A673 (cell line): ENCODE results near the gene MVD.

Experiments
- CTCF ChIP-seq: fragments of 300-800, 200-600 bp; sonication (generic); conservative IDR thresholded peaks from 2 replicates; pipeline ENCODE4 v1.5.1; 2017; ENCODE audit warnings: low read depth, mild to moderate bottlenecking, antibody characterized with exemption, low read length, moderate library complexity, mixed read lengths
- EZH2 ChIP-seq: fragments of 200-600 bp; sonication (generic); IDR thresholded peaks from 2 replicates; pipeline ENCODE4 v1.6.1; 2017; ENCODE audit warnings: borderline replicate concordance, low read depth, mild to moderate bottlenecking, mixed read lengths, antibody characterized with exemption, low read length; ENCODE audit not compliant: poor library complexity, severe bottlenecking

- TF ChIP-seq EZH2 (no peak), CTCF (no peak)
Observed at GRCh38 chr16:88705076-88705684, 42.3 kb upstream of the MVD start.
